Dorsolateral prefrontal cortex (tissue), 118 donors: ENCODE results near the gene ACAP1. TPM values are rescaled to one million over a fixed set of nuclear protein-coding genes. Genes with fewer than 3 reads are reported as not detected.

Experiments used
- total RNA-seq, 120 experiments: library from RNA; stranded (reverse); gene quantifications; one replicate each; pipeline versions ENCODE4 v1.2.3 to v1.2.4, GENCODE V29; 2022

The ACAP1 gene
- total RNA-seq, 120 experiments from 2014 or later: 0.83 to 23.0 (median 7.2) TPM

Other genes starting within 250 kb of the ACAP1 start
- 1 to 10 TPM in 78 of 120 experiments, under 1 TPM in 39, not detected in 3; 0.35 to 4.4 (median 1.2) TPM for gene ASGR2, start 221.7 kb upstream of the ACAP1 start, total RNA-seq
- gene ASGR1, start 157.2 kb upstream of the ACAP1 start, total RNA-seq: 10 to 100 TPM in 84 of 120 experiments, 1 to 10 TPM in 36; 4.8 to 22.0 (median 11.9) TPM
- gene DLG4, start 116.7 kb upstream of the ACAP1 start, total RNA-seq: 100 to 1,000 TPM; 109 to 508 (median 348) TPM
- 100 to 1,000 TPM; 242 to 722 (median 375) TPM for gene ACADVL, start 116.6 kb upstream of the ACAP1 start, total RNA-seq
- gene DVL2, start 102.0 kb upstream of the ACAP1 start, total RNA-seq: 10 to 100 TPM; 31.9 to 83.9 (median 51.7) TPM
- 10 to 100 TPM; 21.3 to 54.1 (median 37.2) TPM for gene PHF23, start 97.1 kb upstream of the ACAP1 start, total RNA-seq
- gene GABARAP, start 94.1 kb upstream of the ACAP1 start, total RNA-seq: 100 to 1,000 TPM; 350 to 533 (median 438) TPM
- 100 to 1,000 TPM in 47 of 120 experiments, 10 to 100 TPM in 73; 77.6 to 126 (median 98.2) TPM for gene CTDNEP1, start 84.8 kb upstream of the ACAP1 start, total RNA-seq
- 10 to 100 TPM; 25.8 to 51.7 (median 36.8) TPM for gene ELP5, start 84.3 kb upstream of the ACAP1 start, total RNA-seq
- gene CLDN7, start 74.1 kb upstream of the ACAP1 start, total RNA-seq: 1 to 10 TPM in 26 of 120 experiments, under 1 TPM in 30, not detected in 64; 0.25 to 4.1 (median 0.92) TPM
- 1 to 10 TPM in 111 of 120 experiments, under 1 TPM in 9; 0.54 to 6.1 (median 1.9) TPM for gene SLC2A4, start 54.8 kb upstream of the ACAP1 start, total RNA-seq
- 1 to 10 TPM in 115 of 120 experiments, under 1 TPM in 5; 0.63 to 7.8 (median 2.5) TPM for gene YBX2, start 41.9 kb upstream of the ACAP1 start, total RNA-seq
- 100 to 1,000 TPM; 117 to 216 (median 169) TPM for gene EIF5A, start 28.9 kb upstream of the ACAP1 start, total RNA-seq
- 10 to 100 TPM; 46.2 to 97.3 (median 64.4) TPM for gene GPS2, start 21.2 kb upstream of the ACAP1 start, total RNA-seq
- 100 to 1,000 TPM in 2 of 120 experiments, 10 to 100 TPM in 118; 47.2 to 111 (median 71.9) TPM for gene NEURL4, start 7.2 kb upstream of the ACAP1 start, total RNA-seq
- 1 to 10 TPM; 2.0 to 7.9 (median 4.1) TPM for gene KCTD11, start 15.6 kb downstream of the ACAP1 start, total RNA-seq
- under 1 TPM in 8 of 120 experiments, not detected in 112; 0.42 to 0.79 (median 0.63) TPM for gene TMEM95, start 18.6 kb downstream of the ACAP1 start, total RNA-seq
- gene TNK1, start 44.6 kb downstream of the ACAP1 start, total RNA-seq: 1 to 10 TPM in 115 of 120 experiments, under 1 TPM in 5; 0.69 to 7.6 (median 2.5) TPM
- gene PLSCR3, start 58.0 kb downstream of the ACAP1 start, total RNA-seq: 10 to 100 TPM in 116 of 120 experiments, 1 to 10 TPM in 4; 7.3 to 23.9 (median 14.2) TPM
- gene TMEM256, start 67.6 kb downstream of the ACAP1 start, total RNA-seq: 10 to 100 TPM; 25.4 to 80.3 (median 44.3) TPM
- 100 to 1,000 TPM in 103 of 120 experiments, 10 to 100 TPM in 17; 83.6 to 164 (median 109) TPM for gene NLGN2, start 71.3 kb downstream of the ACAP1 start, total RNA-seq
- gene SPEM1, start 83.8 kb downstream of the ACAP1 start, total RNA-seq: under 1 TPM in 2 of 120 experiments, not detected in 118; 0.86 to 0.95 TPM
- gene SPEM2, start 89.1 kb downstream of the ACAP1 start, total RNA-seq: under 1 TPM in 2 of 120 experiments, not detected in 118; 0.41 to 0.48 TPM
- gene SPEM3, start 92.3 kb downstream of the ACAP1 start, total RNA-seq: under 1 TPM in 1 of 120 experiments, not detected in 119; 0.14 TPM
- 1 to 10 TPM in 52 of 120 experiments, under 1 TPM in 61, not detected in 7; 0.24 to 3.3 (median 0.97) TPM for gene TMEM102, start 98.9 kb downstream of the ACAP1 start, total RNA-seq
- gene FGF11, start 103.0 kb downstream of the ACAP1 start, total RNA-seq: 10 to 100 TPM in 25 of 120 experiments, 1 to 10 TPM in 95; 2.5 to 23.6 (median 7.0) TPM
- gene CHRNB1, start 108.5 kb downstream of the ACAP1 start, total RNA-seq: 10 to 100 TPM in 95 of 120 experiments, 1 to 10 TPM in 25; 6.3 to 21.6 (median 12.1) TPM
- gene ZBTB4, start 143.1 kb downstream of the ACAP1 start, total RNA-seq: 100 to 1,000 TPM in 108 of 120 experiments, 10 to 100 TPM in 12; 90.1 to 145 (median 113) TPM
- gene SLC35G6, start 144.9 kb downstream of the ACAP1 start, total RNA-seq: under 1 TPM in 1 of 120 experiments, not detected in 119; 0.34 TPM
- 100 to 1,000 TPM in 115 of 120 experiments, 10 to 100 TPM in 5; 83.5 to 163 (median 124) TPM for gene POLR2A, start 147.8 kb downstream of the ACAP1 start, total RNA-seq
- 10 to 100 TPM; 25.3 to 97.2 (median 50.2) TPM for gene TNFSF12, start 212.5 kb downstream of the ACAP1 start, total RNA-seq
- gene TNFSF13, start 222.2 kb downstream of the ACAP1 start, total RNA-seq: 10 to 100 TPM in 119 of 120 experiments, 1 to 10 TPM in 1; 9.4 to 59.7 (median 21.7) TPM
- 10 to 100 TPM; 41.4 to 93.2 (median 61.6) TPM for gene SENP3, start 225.4 kb downstream of the ACAP1 start, total RNA-seq
- gene CD68, start 243.1 kb downstream of the ACAP1 start, total RNA-seq: 10 to 100 TPM in 94 of 120 experiments, 1 to 10 TPM in 26; 2.6 to 53.1 (median 15.0) TPM
- gene MPDU1, start 247.3 kb downstream of the ACAP1 start, total RNA-seq: 10 to 100 TPM; 25.1 to 53.7 (median 34.4) TPM